Retina (tissue), 1 donor: ENCODE results near the gene CLCN2.
"Not testable (repeated sequence)": the region's sequence is repeated elsewhere in the genome, so short reads cannot be mapped to it uniquely, and the experiment has no call there.

Source experiments
- DNase-seq: peaks from one replicate; pipeline ENCODE4 v3.0.0-alpha.2; 2016

CLCN2 gene

GRCh38 chr3:184344579-184345316 is 16.7 kb downstream of the CLCN2 start:
- peak; percentile 43 for DNase-seq

GRCh38 chr3:184343200-184343876 is 18.1 kb downstream of the CLCN2 start:
- no peak for DNase-seq

DNA sequence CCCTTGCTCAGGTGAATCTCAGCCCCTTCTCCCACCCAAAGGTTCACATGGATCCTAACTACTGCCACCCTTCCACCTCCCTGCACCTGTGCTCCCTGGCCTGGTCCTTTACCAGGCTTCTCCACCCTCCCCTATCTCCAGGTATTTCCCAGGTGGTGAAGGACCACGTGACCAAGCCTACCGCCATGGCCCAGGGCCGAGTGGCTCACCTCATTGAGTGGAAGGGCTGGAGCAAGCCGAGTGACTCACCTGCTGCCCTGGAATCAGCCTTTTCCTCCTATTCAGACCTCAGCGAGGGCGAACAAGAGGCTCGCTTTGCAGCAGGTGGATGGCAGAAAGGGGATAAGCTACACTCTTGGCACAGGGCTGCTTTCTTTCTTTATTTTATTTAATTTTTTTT is 19.5 kb downstream of the CLCN2 start:
- no peak for DNase-seq

GRCh38 chr3:184339451-184340135 is 21.8 kb downstream of the CLCN2 start:
- DNase-seq: not testable (repeated sequence)

GRCh38 chr3:184339001-184339400 is 22.4 kb downstream of the CLCN2 start:
- no peak for DNase-seq

DNA sequence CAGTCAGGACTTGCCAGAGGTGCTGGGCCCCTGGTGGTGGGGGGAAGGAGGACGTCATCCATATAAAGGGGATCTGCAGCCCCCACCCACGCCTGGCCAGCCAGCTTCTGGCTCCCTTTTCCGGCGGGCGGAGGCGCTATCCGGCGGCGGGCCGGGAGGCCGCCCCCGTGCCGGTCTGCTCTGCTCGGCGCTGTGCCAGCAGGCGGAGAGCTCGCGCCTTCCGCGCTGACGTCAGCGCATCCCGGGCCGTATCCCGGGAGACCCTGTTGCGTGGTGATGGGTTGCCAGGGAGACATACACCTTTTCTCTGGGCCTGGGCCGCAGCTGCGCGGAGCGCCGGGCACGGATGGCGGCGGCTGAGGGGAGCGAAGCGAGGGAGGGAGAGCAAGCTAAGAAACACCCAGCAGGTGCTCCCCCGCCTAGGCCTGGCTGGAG is 22.9 kb downstream of the CLCN2 start:
- DNase-seq: peak; percentile 94

- DNase-seq: no peak
Measured at GRCh38 chr3:184337981-184338380, 23.4 kb downstream of the CLCN2 start.

- DNase-seq: no peak
Measured at GRCh38 chr3:184337399-184337714, 24.0 kb downstream of the CLCN2 start, which contains the start of gene FAM131A. TSS of gene FAM131A (plus strand) at chr3:184337600. CDS start at chr3:184337631, 31 bp downstream.

DNA sequence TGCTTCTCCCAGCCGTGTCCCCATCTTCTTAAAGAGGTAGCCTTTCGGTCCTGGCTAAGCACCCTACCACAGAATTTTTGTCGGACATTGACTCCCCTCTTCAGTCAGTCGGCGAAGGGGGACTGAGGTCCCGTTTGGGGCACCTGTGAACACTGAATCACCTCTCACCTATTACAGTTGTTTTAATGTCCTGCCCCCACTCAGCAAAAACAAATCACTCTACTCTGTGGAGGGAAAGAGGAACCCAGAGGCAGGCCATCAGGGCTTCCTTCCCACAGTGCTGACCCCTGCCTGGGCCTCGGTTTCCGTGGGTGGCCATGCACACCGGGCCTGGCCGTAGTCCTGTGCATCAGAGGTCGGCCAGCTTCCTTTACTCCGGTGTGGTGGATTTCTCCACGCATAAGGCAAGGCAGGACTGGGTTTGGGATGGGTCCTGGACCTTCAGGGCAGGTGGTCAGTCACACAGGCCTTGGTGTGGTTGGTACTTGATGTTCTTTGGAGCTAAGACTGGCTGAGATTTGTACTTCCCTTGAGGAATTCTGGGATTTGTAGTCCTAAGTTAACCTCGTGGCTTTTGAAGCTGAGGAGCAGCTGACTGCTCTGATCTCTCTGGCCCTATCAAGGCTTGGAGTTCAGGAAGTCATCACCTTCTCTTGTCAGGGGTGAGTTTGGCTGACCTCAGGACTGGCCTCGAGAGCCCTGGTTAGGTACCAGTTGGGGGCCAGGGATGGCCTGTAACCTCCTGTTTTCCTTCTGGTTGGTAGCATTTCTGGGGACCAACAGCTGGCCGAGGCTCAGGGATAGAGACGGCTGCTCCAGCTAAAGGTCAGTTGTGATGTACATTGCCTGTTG is 24.6 kb downstream of the CLCN2 start:
- DNase-seq: peak; percentile 81

GRCh38 chr3:184335661-184336546 is 25.5 kb downstream of the CLCN2 start:
- peak; percentile 93 for DNase-seq

DNA sequence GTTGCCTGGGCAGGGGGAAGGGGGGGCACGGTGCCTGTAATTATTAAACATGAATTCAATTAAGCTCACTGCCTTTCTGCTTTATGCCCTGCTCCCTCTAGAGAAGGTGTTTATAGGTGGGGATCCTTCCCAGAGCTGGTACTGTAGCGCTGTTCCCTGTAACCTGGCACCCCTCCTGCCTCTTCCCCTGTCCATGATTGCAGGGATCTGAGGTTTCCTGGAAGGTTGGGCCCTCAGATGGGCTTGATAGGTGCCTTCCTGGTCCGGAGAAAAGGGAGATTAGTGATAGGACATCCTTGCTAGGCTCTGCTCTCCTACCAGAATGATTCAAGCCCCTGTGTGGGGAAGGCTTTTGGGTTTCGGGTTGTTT is 26.1 kb downstream of the CLCN2 start:
- no peak for DNase-seq

DNA sequence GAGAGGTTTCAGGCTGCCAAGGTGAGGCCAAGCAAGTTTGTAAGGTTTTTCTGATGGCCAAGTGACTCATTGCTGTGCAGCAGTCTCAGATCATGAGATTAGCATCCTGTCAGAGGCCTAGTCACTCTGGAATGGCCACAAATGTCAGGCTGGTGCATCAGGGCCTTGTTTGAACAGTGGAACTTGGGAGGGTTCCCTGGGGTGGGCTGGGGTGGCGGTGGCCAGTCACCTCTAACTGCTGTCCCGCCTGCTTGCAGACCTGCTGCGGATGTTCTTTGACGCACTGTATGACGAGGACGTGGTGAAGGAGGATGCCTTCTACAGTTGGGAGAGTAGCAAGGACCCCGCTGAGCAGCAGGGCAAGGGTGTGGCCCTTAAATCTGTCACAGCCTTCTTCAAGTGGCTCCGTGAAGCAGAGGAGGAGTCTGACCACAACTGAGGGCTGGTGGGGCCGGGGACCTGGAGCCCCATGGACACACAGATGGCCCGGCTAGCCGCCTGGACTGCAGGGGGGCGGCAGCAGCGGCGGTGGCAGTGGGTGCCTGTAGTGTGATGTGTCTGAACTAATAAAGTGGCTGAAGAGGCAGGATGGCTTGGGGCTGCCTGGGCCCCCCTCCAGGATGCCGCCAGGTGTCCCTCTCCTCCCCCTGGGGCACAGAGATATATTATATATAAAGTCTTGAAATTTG is 26.8 kb downstream of the CLCN2 start:
- no peak for DNase-seq

GRCh38 chr3:184333700-184334099 is 27.7 kb downstream of the CLCN2 start:
- DNase-seq: no peak

DNA sequence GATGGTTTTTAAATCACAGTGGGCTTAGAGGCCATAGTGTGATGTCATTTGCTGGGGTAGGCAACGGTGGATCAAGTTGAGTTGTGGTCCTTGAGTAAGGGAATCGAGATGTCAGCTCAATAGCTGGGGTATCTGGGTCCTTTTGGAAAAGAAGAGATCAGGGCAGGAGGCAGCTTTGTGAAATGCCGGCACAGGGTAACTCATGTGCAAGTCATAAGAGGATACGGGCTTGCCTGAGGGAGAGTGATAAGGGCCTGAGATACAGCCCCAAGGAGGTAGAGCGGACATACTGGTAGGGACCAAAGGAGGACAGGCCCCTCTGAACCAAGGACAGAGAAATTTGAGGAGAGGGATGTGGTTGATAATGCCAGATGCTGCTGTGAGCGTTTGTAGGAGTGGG is 28.2 kb downstream of the CLCN2 start:
- no peak for DNase-seq

GRCh38 chr3:184332370-184333090 is 28.9 kb downstream of the CLCN2 start:
- DNase-seq: no peak

DNA sequence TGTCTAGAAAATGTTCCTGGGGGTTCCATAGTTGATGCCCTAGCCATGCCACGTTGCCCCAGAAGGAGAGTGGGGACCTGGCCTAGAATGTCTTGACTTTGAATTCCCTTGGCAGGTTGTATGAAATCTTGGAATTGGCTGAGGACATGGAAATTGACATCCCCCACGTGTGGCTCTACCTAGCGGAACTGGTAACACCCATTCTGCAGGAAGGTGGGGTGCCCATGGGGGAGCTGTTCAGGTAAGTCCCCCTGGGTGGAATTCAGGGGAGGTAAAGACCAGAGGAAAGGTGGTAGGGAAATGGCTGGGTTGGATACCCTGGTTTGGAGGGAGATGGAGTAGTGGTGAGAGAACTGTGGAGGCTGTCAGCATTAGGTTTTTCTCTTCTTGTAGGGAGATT is 32.9 kb downstream of the CLCN2 start:
- DNase-seq: no peak

DNA sequence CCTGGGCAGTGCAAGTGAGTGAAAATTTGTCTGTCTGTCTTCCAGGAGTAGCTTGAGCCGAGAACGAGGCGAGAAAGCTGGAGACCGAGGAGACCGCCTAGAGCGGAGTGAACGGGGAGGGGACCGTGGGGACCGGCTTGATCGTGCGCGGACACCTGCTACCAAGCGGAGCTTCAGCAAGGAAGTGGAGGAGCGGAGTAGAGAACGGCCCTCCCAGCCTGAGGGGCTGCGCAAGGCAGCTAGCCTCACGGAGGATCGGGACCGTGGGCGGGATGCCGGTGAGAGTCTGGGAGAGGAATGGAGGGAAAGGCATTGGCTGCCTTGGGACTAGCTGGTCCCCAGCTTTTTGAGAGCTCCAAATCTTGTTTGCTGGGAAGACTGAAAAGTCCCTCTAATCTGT is 34.2 kb downstream of the CLCN2 start:
- no peak for DNase-seq

DNA sequence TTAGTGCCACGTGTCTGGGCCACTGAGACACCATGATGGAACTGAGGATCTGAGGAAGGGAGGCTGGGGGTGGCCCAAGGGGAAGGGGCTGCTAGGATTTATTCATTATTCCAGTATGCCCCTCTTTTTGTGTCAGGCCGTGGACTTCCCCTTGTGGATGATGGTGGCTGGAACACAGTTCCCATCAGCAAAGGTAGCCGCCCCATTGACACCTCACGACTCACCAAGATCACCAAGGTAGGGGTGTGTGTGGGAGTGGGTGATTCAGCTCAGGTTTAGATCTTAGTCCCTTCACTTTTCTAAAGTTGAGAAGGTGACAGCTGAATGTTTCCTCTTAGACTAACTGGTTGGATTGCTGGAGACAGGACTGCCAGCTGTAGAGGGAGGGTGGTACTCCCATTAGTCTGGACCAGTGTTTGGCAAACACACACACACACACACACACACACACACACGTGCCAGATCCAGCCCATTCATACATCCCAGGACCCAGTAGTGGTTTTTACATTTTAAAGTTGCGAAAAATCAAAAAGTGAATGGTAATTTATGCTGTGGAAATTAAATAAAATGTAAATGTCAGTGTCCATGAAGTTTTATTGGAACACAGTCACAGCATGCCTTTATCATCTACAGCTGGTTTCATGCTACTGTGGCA is 35.6 kb downstream of the CLCN2 start:
- no peak for DNase-seq

GRCh38 chr3:184325269-184325668 is 36.1 kb downstream of the CLCN2 start:
- no peak for DNase-seq

DNA sequence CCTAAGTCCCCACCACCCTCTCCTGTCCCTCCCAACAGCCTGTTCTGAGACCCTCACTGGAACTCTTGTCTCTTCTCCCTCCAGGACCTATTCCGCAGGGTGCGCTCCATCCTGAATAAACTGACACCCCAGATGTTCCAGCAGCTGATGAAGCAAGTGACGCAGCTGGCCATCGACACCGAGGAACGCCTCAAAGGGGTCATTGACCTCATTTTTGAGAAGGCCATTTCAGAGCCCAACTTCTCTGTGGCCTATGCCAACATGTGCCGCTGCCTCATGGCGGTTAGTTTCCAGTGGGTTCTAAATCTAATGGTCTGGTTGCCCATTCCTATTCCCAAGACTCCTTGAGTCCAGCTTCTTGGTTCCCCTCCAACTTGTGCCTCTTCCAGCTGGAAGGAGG is 37.7 kb downstream of the CLCN2 start:
- no peak for DNase-seq
